MCF 10A (cell line): ENCODE measurements around the gene ANAPC5. TPM values are rescaled to one million over a fixed set of nuclear protein-coding genes. Genes with fewer than 3 reads are reported as not detected.

Source experiments
- BruUV-seq: library from RNA; stranded (reverse); fragments of 400-500 nt; replicated peaks from 2 replicates; lab custom pipeline; 2021; lab: Mats Ljungman, UMichigan
- CTCF ChIA-PET: fragments of 300-600 bp; sonication (Branson Sonifier 250); formaldehyde crosslinking; extraction: SDS; loops from one replicate; lab custom pipeline; 2021; ENCODE audit warnings: antibody characterized with exemption, inconsistent platforms; lab: Yijun Ruan, JAX
- POLR2A ChIA-PET: fragments of 300-600, 350-650 bp; sonication (Branson Sonifier 250); formaldehyde crosslinking; extraction: SDS; loops from one replicate; lab custom pipeline; 2020; ENCODE audit warnings: antibody characterized with exemption, inconsistent platforms; lab: Yijun Ruan, JAX
- DNase-seq: peaks from one replicate; pipeline ENCODE4 v3.0.0-alpha.2; 2018; ENCODE audit not compliant: unreplicated experiment
- H3K27ac Mint-ChIP-seq: one replicate; pipeline ENCODE4 v1.8.0; 2022; ENCODE audit warnings: mild to moderate bottlenecking, low read depth, mixed read lengths; ENCODE audit not compliant: unreplicated experiment
- H3K27me3 Mint-ChIP-seq: one replicate; pipeline ENCODE4 v1.8.0; 2022; ENCODE audit warnings: mixed read lengths; ENCODE audit not compliant: insufficient read depth, unreplicated experiment
- H3K36me3 Mint-ChIP-seq: one replicate; pipeline ENCODE4 v1.8.0; 2022; ENCODE audit warnings: mild to moderate bottlenecking, moderate library complexity, mixed read lengths; ENCODE audit not compliant: insufficient read depth, unreplicated experiment
- H3K4me1 Mint-ChIP-seq: one replicate; pipeline ENCODE4 v1.8.0; 2022; ENCODE audit warnings: mixed read lengths; ENCODE audit not compliant: insufficient read depth, unreplicated experiment
- H3K4me3 Mint-ChIP-seq: one replicate; pipeline ENCODE4 v1.8.0; 2022; ENCODE audit warnings: mild to moderate bottlenecking, moderate library complexity, mixed read lengths; ENCODE audit not compliant: unreplicated experiment
- H3K9me3 Mint-ChIP-seq: one replicate; pipeline ENCODE4 v1.8.0; 2022; ENCODE audit warnings: mixed read lengths; ENCODE audit not compliant: unreplicated experiment
- CTCF ChIP-seq: fragments of 200-600 bp; IDR thresholded peaks from one replicate; pipeline ENCODE4 v1.8.0; 2022; ENCODE audit warnings: antibody characterized with exemption, mild to moderate bottlenecking; ENCODE audit not compliant: unreplicated experiment
- intact Hi-C: fragments of 100-400 bp; cut with micrococcal nuclease; formaldehyde crosslinking; loops from 2 replicates; pipeline ENCODE4 v1.14.1; 2022
- total RNA-seq: library from RNA; stranded (reverse); gene quantifications from 2 replicates; pipeline ENCODE4 v1.2.3, GENCODE V29; 2022

ANAPC5 gene
- total RNA-seq, 1 experiment from 2014 or later, result 95.6 TPM

DNA sequence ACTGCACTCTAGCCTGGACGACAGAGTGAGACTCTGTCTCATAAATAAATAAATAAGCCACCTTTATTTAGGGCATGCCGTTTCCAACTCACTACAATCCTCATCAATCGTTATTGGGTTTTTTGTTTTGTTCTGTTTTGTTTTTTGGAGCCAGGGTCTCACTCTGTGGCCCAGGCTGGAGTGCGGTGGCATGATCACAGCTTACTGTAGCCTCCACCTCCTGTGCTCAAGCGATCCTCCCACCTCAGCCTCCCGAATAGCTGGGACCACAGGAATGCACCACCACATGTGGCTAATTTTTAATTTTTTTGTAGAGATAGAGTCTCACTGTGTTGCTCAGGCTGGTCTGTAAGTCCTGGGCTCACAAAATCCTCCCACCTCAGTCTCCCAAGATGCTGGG, 3.6 kb upstream of the ANAPC5 start:
- Mint-ChIP-seq H3K27me3 (no peaks in the 10 kb centered on the region), H3K4me3 (no peak overlapping the region), H3K36me3 (no peaks in the 10 kb centered on the region), H3K27ac (no peak overlapping the region), H3K9me3 (no peaks in the 10 kb centered on the region), H3K4me1 (peaks cover 11% of the 10 kb centered on the region)
- ChIA-PET POLR2A (no interaction called here), CTCF (no interaction called here)
- intact Hi-C loops, result no loop called here
- TF ChIP-seq CTCF, result no peak
- DNase-seq, result no peak
- BruUV-seq, result no TSS peak

DNA sequence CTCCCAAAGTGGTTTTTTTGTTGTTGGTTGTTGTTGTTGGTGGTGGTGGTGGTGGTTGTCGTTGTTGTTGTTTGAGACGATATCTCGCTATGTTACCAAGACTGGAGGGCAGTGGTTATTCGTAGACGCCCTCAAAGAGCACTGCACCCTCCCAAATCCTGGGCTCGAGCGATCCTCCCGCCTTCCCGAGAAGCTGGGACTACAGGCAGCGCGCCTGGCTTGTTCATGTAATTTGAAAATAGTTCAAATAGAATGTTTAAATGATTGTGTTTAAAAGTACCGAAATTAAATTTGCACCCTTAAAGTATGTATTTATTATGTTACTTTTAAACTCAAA, 439 bp upstream of the ANAPC5 start:
- no peak for TF ChIP-seq CTCF
- peak overlapping the region; percentile 97 for H3K27ac Mint-ChIP-seq
- no peaks in the 10 kb centered on the region for H3K27me3 Mint-ChIP-seq
- POLR2A ChIA-PET, result interaction anchor here (0.6 to 3.8 kb wide), 22 partner anchors 9 to 266 kb away, joined by 3 to 119 read pairs (median 3); partner anchors contain the start of gene RNF34
- no peaks in the 10 kb centered on the region for H3K9me3 Mint-ChIP-seq
- CTCF ChIA-PET, result interaction anchor here (0.8 to 7.7 kb wide), 4 partner anchors 17 to 442 kb away, joined by 3 to 66 read pairs (median 7); partner anchors contain the start of gene RNF34
- no TSS peak for BruUV-seq
- peaks cover 7% of the 10 kb centered on the region for H3K36me3 Mint-ChIP-seq
- H3K4me1 Mint-ChIP-seq, result peaks cover 14% of the 10 kb centered on the region
- DNase-seq, result no peak
- intact Hi-C loops, result loop anchor here (2.0 kb wide), 1 partner anchor 48 kb away; the partner anchor contains the start of gene RNF34
- peak overlapping the region; percentile 86 for H3K4me3 Mint-ChIP-seq

GRCh38 chr12:121346747-121347146, 5.5 kb downstream of the ANAPC5 start:
- no peak for TF ChIP-seq CTCF
- BruUV-seq, result no TSS peak
- peaks cover 3% of the 10 kb centered on the region for H3K4me1 Mint-ChIP-seq
- intact Hi-C loops, result no loop called here
- no peak for DNase-seq
- no peak overlapping the region for H3K4me3 Mint-ChIP-seq
- H3K36me3 Mint-ChIP-seq, result peaks cover 45% of the 10 kb centered on the region
- CTCF ChIA-PET, result interaction anchor here (0.6 to 7.7 kb wide), 2 partner anchors 11 to 293 kb away, joined by 3 to 66 read pairs; no protein-coding TSS in a partner anchor
- H3K27ac Mint-ChIP-seq, result no peak overlapping the region
- no peaks in the 10 kb centered on the region for H3K9me3 Mint-ChIP-seq
- H3K27me3 Mint-ChIP-seq, result no peaks in the 10 kb centered on the region
- POLR2A ChIA-PET, result interaction anchor here (1.1 kb wide), 1 partner anchor 53 kb away, joined by 3 read pairs; the partner anchor contains the start of gene RNF34

DNA sequence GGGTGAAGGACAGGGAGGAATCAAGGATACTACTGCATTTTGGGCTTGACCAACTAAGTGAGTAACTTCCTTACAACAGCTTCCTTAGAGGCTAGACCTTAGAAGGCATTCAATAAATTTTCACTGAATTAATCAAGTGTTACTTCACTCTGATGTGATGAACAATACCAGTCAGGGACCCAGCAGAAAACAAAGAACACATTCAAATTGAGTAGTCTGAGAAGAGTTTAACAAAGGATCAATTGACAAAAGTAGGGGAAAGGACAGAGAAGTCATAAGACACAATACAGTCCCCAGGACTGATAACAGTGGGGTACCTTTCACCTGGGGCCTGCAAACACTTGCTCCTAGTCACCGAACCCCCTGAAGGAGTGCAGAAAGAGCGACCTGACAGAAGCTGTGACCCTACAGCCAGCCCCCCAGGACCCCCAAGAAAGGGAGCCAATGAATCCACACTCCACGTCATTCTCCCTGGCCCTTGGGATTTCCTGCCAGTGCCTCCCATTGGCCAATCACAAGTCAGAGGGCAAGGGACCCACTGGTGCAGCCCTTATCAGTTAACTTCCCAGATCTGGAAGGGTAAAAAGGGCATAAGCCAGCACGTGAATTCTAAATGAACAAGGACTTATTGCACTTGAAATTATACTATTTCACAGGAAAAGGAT, 6.9 kb downstream of the ANAPC5 start:
- peaks cover 59% of the 10 kb centered on the region for H3K36me3 Mint-ChIP-seq
- no TSS peak for BruUV-seq

More for the DNA sequence above, 6.9 kb downstream of the ANAPC5 start:
- Mint-ChIP-seq H3K27ac (no peak overlapping the region), H3K4me1 (no peaks in the 10 kb centered on the region), H3K27me3 (no peaks in the 10 kb centered on the region), H3K9me3 (no peaks in the 10 kb centered on the region), H3K4me3 (no peak overlapping the region)
- TF ChIP-seq CTCF, result no peak
- no peak for DNase-seq
- POLR2A ChIA-PET, result no interaction called here
- intact Hi-C loops, result no loop called here
- CTCF ChIA-PET, result interaction anchor here (1.1 to 7.7 kb wide), 2 partner anchors 10 to 98 kb away, joined by 3 to 66 read pairs; no protein-coding TSS in a partner anchor
